NOMO-1 treated with DMSO at 0.1 percent for 48 hours (cell line): ENCODE results near the gene LRMDA.

Experiments used
- DNase-seq: peaks from one replicate; lab custom pipeline; 2025; ENCODE audit not compliant: unreplicated experiment; lab: John Stamatoyannopoulos, UW

LRMDA gene

DNA sequence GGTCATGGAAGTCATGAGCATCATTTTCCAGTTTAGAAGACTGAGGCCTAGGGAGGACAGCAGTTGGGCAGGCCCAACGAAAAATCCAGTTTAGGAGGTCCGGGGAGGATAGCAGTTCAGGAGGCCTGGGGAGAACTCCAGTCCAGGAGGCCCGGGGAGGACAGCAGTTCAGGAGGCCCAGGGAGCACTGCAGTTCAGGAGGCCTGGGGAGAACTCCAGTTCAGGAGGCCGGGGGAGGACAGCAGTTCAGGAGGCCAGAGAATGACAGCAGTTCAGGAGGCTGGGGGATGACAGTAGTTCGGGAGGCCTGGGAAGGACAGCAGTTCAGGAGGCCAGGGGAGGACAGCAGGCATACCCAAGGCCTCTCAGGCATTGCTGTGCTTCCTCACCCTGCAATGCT is 453.4 kb downstream of the LRMDA start:
- no peak for DNase-seq

DNA sequence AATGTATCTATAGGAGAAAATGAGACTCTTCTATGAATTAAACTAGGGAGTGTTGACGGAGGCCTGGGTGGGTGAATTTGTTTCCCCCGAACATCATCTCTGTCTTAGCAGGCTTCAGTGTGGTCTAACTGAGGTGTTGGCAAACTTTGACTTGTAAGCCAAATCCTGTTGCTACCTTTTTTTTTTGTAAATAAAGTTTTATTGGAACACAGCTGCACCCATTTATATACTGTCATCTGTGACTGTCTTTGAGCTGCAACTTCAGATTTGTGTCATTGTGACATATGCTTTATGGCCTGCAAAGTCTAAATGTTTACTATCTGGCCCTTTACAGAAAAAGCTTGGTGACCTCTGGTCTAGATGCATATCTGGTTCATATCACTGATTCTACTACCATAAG is 455.9 kb downstream of the LRMDA start:
- no peak for DNase-seq

DNA sequence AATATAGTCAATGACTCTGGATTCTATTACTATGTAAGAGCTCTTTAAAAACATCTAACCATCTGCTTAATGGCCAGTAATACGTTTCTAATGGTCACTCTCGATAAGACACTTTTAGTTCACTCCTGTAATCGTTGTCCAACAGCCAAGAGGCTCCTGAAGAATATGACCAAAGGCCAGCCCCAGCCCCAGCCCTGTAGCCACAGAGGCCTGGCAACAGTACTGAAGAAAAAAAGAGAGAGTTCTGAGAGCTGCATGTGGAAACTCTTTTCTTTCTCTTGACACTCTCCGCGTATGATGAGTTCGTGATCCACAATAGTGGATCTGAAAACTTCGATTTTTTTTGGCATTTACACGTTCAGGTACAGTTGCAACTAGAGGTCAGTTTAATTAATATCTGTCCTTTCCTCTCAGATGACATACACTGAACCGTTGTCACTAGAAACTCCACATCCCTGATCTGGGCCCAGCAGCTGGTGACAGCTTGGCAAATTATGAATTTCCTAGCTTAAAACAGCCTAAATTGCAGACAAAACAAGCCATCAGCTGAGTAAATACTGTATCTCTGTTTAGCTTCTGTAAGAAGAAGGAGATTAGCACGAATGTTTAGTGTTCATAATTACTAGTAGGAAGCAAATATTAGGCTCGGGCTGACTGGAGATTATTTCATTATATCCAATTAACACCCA is 456.7 kb downstream of the LRMDA start:
- no peak for DNase-seq

DNA sequence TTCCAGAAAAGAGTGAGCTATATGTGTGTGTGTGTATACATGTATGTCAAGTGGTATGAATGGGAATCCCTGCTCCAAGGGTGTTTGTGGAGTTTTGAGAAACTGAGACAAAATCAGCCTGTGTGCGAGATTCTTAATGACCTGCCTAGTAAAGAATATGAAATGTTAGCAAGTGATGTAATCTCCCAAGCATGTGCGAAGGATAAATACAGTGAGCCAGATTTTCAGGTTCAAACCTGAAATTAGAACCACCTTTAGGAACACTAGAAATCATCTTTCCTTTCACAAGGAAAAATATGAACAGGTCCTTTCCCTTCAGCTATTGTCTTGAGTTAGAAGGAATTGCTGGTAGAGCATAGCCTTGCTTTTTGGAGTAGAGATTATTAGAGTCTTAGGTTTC is 457.6 kb downstream of the LRMDA start:
- no peak for DNase-seq

DNA sequence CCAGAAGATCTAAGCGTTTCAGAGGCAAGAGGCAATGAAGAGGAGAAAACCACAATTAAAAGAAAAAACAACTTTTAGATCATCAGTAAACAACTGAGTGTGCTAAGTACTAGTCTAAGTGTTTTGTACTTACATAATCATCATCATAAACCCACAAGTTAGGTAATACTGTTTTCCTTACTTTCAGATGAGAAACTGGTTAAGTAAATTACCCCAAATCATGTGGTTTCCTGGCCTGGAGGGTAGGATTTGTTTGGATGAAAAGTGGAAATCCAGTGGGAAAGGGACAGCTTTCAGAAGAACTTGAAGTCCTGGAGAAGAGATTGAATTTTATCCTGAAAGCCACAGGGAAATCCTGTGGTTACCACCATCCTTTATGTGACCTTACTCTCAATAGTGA is 463.3 kb downstream of the LRMDA start:
- no peak for DNase-seq

DNA sequence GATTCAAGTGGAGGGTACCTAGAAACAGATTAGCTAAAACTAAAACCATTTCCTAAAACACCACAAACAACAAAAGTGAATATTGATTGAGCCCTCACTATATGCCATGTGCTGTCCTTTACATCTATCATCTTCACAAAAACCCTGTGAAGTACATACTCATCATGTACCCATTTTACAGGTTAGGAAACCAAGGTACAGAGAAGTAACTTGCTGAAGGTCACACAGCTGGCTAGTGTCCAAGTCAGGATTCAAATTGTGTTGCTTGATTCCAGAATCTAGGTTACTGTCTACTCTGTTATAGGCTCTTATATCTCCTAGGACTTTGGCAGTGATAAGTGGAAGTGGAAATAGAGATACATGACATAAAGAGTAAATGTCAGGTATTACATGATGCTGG is 463.8 kb downstream of the LRMDA start:
- DNase-seq: no peak

DNA sequence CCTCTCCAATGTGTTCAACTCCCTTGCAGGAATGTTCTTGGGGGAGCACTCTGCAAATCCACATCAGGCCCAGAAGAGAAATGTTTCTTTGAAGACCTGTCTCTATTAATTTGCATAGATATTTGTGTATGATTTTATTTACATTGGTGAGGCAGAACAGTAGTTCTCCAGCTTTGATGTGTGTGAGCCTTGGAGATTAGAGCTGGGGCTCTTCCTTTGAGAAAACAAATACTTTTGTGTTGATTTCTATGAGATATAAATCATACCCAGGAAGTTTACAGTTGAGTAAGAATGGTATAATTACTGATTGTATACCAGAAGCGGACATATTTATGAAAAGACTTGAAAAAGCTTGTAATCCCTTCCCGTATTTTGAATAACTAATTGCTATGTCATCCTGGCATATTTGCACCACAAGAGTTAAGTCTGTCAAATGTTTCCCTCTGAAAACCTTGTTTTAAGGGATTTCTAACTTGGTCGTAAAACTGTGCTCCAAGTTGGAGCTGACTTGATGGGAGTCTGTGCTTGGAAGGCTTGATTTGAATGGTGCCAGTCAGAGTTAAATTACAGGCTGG is 468.5 kb downstream of the LRMDA start:
- no peak for DNase-seq

DNA sequence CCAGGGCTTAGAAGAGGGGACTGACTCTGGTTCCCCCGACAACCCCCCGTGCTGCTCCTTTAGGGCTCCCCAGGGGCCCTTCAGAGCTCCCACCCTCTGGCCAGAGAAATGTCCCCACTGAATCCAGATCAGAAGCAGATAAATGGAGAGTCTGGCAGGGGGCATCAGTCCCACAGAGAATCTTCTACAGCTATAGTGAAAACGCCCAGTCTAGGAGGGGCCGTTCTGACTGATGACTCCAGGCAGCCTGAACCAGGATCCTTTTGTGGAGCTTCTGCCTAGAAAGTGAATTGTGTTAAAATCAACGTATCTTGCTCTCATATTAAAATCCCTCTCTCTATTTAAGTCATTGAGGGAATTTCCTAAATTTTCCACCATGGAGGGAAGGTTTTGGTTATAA is 471.4 kb downstream of the LRMDA start:
- DNase-seq: no peak

DNA sequence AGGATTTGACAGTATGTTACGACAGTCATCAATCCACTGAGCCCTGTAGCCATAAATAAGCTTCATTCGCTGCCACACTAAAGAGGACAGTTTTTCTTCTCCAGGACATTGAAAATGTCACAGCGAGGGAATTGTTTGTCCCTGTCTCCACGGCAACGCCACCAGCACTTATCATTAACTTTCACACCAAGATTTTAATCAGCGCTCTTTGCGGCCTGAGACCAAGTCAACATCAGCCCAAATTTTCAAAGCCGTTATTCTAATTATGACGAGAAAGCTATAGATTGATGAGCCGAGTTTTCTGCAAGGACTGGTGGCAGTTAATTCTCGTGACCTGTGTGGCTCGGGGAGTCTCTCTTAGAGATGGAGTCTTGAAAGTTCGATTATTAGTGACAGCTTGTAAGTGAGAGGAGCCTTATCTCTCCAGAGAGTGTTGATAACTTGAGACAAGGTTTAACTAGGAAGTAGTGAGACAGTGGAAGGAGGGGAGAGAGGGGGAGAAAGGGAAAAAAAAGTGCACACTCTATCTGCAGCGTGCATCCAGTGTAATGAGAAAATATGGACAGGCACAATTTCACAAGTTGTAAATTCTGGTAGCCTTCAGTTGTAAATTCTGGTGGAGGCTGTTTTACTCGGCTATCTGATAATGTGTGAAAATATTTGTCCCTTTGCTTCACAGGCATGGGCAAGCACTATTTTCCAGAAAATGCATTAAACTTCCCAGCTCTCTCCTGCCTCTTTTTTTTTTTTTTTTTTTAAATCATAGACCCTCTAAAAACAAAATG is 473.3 kb downstream of the LRMDA start:
- no peak for DNase-seq

DNA sequence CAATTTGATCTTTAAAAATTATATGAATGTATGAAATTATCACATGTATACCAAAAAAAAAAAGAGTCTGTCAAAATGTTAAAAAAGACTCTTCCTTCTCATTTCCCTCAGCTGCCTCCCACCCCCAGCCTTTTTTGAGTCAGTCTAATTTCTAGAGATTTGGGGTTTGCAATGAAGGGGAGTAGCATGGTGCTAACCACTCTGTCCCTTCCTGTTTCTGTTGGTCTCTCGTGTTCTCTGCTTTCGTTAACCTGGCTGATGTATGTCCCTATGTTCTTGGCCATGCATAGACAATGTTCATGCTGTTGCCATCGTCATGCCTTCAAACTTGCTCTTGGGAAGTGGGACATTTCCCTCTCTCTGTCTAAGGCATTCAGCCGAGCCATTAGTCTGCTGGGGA is 474.1 kb downstream of the LRMDA start:
- DNase-seq: no peak

DNA sequence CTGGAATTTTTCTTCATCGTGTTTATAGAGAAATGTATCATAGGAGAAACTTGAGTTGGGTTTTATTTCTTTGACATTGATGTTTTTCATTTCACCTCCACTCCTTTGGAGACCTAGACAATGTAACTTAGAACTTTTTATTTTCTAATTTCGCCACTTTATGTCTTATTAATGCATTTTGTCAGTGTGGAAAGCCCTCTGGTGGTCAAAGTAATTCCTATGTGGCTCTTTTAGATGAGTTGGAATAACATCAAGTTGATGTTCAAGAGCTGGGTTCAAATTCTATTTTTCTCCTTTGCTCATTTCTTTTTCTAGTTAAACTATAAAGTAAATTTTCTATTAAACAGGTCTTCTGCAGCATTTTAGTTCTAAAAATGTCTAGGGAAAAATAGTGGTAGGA is 478.6 kb downstream of the LRMDA start:
- DNase-seq: no peak

DNA sequence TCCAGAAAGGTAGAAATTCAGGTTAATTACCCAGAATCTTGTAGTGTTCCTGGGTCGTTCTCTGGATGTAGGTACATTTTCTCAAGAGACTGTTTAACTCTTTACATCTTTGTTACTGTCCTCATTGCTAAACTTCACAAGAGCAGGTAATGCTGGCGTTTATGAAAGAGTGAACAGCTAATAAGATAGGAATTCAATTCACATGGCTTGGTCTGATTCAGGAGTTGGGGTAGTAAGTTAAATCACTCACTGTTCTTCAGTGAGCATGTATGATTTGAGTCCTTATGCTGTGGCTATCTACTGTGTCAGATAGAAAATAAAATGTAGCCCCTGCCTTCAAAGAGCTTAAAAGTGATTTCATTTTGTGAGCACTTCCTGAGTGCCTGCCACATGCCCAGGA is 480.0 kb downstream of the LRMDA start:
- no peak for DNase-seq

DNA sequence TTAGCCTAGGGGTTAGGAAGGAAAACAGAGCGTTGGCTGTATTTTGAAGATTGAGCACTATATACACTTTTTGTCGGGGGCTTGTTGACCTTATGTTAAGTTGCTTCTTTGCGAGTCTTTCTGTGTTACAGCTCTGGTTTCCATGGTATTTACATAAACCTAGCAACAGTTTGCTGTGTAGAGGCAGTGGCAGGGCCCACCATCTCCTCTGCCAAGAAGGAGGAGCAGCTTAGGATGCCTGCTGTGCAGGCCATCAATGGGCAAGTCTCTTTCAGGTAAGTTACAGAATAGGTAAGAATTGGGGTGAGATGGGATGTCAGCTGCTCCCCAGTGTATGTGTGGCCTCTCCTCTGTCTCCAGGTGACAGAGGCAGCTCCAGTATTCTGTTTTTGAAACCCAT is 485.5 kb downstream of the LRMDA start:
- no peak for DNase-seq

DNA sequence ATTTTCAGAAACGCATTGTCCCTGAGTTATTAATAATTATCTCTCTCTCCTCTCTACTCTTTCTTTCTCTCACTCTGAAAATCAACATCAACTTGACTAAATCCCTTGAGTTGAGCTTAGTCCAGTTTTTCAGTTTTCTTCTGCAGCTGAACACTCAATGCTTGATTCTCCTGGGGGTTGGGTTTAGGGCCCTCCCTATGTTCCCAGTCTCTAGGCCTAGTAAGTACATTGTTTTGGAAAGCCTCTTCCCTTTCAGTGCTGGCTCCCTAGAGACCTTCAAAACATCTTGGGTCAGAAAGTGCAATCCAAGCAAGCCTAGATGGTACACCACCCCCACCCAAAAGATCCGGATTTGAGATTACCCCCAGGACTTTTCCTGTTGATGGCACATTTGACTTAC is 488.5 kb downstream of the LRMDA start:
- no peak for DNase-seq

DNA sequence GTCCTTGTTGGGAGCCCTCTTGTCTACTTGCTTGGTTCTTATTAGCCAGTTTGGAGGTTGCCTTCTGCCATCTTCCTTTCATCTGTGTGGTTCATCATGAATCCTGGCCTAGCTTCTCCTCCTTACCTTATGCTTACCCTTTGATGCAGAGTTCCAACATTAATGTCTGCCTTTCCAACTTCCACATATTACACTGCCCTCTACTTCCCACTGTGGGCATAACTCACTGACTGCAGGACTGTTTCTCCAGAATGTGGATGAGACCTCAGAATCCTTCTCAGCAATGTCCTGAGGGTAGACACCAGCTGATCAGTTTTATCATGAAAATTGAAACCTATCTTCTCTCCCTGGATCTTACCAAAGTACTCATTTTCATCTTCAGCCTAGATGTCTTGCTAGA is 491.0 kb downstream of the LRMDA start:
- no peak for DNase-seq

DNA sequence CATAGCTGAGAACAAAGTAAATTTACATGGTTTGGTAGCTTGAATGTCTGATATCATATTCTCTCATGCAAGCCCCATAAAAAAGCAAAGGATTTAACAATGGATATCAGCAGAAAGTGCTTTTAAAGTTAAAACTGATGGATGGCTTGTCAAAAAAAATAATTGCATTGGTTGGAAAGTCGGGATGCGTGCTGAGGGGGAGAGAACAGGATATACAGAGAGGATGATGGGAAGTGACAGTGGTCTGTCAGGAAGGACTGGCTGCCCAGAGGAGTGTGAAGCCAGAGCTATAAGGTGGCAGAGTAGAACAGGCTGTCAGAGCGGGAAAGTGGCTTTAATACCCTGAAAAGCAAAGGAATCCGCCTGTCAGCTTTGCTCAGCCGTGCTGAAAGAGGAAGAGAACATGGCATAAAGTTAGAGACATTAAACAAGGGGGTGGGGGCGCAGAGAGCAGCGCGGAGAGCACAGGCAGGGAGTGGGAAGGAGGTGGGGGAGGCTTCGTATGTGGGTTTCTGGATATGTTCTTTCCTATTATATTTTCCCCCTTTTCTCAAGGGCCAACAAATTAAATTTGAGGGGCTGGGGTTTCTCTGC is 493.0 kb downstream of the LRMDA start:
- DNase-seq: no peak

DNA sequence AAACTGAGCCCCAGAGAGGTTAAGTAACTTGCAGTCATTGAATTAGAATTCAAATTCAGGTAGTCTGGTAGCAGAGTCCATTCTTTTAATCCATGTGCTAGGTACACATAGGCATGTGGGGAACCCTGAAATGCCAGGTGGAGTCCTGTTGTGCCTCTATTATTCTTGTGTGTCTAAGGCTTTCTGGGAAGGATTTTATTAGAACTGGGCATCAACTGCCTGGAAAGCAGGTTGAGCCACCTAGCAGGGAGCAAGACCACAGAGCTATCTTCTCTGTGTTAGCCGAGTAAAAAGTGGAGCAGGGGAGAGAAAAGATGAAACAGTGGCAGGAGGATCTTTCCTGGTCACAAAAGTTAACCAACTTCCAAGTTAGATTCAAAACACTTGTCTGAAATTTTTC is 494.6 kb downstream of the LRMDA start:
- no peak for DNase-seq

DNA sequence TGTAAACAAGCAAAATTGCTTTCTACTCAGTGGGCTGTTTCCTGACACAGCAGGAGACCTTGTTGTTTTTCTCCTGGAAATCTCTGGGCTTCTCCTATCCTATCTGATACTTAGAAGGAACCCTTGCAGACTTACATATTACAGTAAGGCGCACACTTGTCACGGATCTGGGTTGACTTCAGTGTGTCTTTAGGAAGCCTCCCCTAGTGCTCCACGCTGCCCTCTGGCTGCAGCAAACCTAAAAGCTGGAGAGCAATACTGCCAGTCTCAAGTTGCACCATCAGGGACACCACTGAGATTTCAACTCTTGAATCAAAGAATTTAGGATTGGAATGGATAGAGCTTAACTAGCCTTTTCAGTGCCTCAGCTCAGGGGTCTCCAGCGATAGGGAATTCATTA is 495.3 kb downstream of the LRMDA start:
- no peak for DNase-seq

DNA sequence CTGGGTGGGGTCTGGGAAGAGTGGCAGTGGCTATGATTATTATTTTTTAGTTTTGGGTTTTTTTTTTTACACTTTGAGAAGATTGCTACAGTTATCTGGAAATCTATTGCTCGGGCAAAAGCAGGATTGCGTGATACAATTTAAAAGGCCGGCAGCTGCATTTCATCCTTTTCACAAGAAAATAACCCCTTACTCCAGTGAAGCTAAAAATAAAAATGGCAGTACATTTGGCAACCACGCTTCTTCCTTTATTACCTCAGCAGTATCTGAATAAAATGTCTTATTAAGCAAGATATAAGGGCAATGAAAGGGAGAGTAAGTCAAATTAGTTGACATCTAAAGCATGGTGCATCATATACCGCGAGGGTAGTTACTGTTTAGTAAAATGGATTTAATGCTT is 496.8 kb downstream of the LRMDA start:
- no peak for DNase-seq

DNA sequence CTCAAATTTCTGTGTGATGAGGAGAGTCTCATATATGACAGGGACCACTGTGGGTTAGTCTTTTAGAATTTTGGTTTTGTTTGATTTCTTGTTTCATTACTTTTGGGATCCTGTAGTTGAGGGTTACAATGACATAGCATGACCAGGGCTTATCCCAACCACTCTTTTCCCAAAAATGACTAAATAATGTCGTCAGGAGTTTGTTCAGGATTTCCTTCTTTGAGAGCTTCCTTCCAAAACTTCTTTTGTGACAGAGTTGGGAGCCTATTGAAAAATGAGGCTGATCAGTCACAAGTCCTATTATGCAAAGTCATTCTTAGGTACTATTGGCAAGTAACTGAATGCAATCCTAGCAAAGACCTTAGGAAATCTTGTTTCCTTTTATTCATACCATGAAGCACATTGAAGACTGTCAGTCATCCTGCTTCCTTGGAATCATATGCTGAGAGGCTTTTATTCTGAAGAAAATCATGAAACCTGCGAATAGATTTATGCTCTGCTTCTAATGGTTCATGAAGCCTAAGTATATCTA is 498.3 kb downstream of the LRMDA start:
- DNase-seq: no peak

DNA sequence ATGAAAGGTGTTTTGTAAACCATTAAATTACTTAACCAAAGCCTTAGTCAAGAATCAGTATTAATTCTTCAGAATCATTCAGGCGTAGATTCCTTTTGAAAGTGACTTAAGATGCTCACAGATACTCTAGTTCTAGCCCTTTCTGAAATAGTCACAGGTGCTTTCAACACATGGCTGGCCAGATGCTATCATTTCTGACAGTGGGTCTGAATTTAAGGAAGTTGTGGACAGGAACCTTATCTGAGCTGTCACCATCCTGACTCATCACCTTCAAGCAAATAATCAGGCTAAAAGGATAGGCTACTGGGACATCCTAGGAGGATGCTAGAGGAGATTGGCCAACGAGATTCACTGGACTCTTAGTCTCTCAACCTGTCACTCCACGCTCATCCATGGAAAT is 501.5 kb downstream of the LRMDA start:
- peak; percentile 80 for DNase-seq

DNA sequence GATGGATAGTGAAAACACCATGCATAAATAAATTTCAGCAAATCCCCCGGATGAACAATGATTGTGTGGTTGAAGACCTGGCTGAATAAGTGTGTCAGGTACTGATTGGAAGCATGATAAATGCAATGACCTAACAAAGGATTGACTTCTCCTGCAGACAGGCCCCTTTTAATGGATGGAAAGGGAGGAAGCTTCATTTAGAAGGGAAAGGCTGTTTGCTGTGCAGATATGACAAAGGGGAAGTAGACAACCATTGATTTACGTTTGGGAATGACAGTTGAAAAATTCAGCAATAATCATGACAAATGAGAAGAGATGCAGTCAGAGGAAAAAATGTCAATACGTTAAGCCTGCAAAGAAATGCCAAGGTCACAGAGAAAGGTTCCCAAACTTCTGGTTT is 503.8 kb downstream of the LRMDA start:
- DNase-seq: peak; percentile 63
